SK-N-MC (cell line): ENCODE measurements around the gene PPP3R1.
A peak's percentile ranks its signal among the peaks of the same experiment; 100 is the strongest.
"Not testable (repeated sequence)": the region's sequence is repeated elsewhere in the genome, so short reads cannot be mapped to it uniquely, and the experiment has no call there.

Experiments used
- DNase-seq: peaks from one replicate; pipeline ENCODE4 v3.0.0-alpha.2; 2011; ENCODE audit warnings: low read depth, low spot score
- H3K27ac ChIP-seq: fragments of 200-600 bp; sonication (generic); 2 replicates; pipeline ENCODE4 v1.5.1; 2016; ENCODE audit warnings: mixed run types
- H3K36me3 ChIP-seq: fragments of 200-600 bp; sonication (generic); 2 replicates; pipeline ENCODE4 v1.6.1; 2017; ENCODE audit warnings: antibody characterized with exemption, low read length, mixed read lengths; ENCODE audit not compliant: insufficient read depth
- H3K4me3 ChIP-seq: fragments of 200-600 bp; sonication (generic); 2 replicates; pipeline ENCODE4 v1.5.1; 2016
- H3K9ac ChIP-seq: fragments of 200-600 bp; sonication (generic); 2 replicates; pipeline ENCODE4 v1.8.0; 2017; ENCODE audit warnings: mixed run types, mixed read lengths; ENCODE audit not compliant: insufficient read length
- H3K9me3 ChIP-seq: fragments of 200-600 bp; sonication (generic); 2 replicates; pipeline ENCODE4 v1.6.1; 2017; ENCODE audit warnings: low read depth, mild to moderate bottlenecking, antibody characterized with exemption, low read length, moderate library complexity, mixed read lengths
- EZH2 ChIP-seq: fragments of 200-600 bp; sonication (generic); IDR thresholded peaks from one replicate; pipeline ENCODE4 v1.6.1; 2017; ENCODE audit warnings: antibody characterized with exemption
- FOXP2 ChIP-seq: optimal IDR thresholded peaks from 2 replicates; pipeline ENCODE3; 2011; ENCODE audit warnings: mild to moderate bottlenecking, moderate library complexity; ENCODE audit not compliant: insufficient read depth; ENCODE audit errors: extremely low read length, control extremely low read depth
- POLR2AphosphoS5 ChIP-seq: IDR thresholded peaks from 2 replicates; pipeline ENCODE4 v1.6.1; 2012; ENCODE audit warnings: mild to moderate bottlenecking, low read depth, low read length, borderline replicate concordance

Gene PPP3R1

GRCh38 chr2:68185541-68186164 lies 66.7 kb downstream of the PPP3R1 start:
- Histone ChIP-seq H3K9me3 (no peaks in the 10 kb centered on the region), H3K27ac (no peak overlapping the region), H3K36me3 (peaks cover 45% of the 10 kb centered on the region), H3K4me3 (no peak overlapping the region), H3K9ac (no peak overlapping the region)
- TF ChIP-seq FOXP2 (no peak), POLR2AphosphoS5 (no peak), EZH2 (no peak)
- no peak for DNase-seq

DNA sequence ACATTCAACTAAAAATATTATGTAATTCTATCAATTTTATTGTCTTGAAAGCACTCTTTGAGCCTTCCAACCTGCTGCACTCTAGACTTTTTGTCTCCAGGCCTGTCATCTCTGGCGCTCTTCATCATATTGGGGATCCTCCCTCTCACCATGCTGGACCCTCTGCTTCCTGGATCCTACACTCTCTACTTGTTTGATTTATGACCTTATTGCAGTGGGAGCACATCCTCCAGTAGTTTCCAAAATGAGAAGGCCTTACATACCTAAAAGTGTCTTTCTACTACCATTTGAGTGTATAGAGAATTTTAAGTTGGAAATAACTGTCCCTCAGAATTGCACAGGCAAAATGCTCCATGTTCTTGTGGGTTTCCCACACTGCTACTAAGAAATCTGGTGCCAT lies 69.4 kb downstream of the PPP3R1 start:
- no peaks in the 10 kb centered on the region for H3K9me3 ChIP-seq
- no peak overlapping the region for H3K9ac ChIP-seq
- TF ChIP-seq POLR2AphosphoS5 (no peak), FOXP2 (no peak), EZH2 (no peak)
- no peak for DNase-seq
- H3K36me3 ChIP-seq = peaks cover 66% of the 10 kb centered on the region
- H3K4me3 ChIP-seq = no peak overlapping the region
- H3K27ac ChIP-seq = peak overlapping the region; percentile 15; the same call in 1 of the 2 replicates

DNA sequence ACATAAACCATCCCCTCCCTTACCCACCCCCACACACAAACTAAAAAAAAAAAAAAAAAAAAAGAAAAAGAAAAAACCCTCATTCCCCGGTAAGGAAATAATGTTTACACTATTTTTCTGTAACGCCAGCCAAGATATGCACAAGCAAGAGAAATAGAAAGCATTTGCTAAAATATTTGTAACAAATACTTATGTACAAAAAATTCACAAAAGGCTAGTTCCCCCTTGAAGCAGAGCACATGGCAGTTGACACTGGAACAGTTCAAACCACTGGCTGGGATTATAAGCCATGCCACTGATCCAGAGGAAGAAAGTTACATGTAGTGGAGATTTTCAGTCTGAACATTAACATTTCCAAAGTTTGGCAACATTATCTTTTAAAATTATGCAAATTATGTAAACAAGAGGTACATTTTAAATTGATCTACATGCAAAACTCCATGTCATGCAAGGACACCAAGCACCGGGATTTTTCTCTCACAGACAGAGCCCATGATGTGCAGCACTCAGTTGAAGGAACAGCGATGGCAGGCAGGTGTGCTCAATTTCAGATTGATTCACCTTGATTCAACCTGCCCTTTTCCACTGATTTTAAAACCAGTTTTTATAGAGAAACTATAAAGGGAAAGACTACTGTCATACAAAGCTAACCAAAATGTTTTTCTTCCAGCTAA lies 73.2 kb downstream of the PPP3R1 start:
- peak overlapping the region; percentile 49; the same call in 1 of the 2 replicates for H3K27ac ChIP-seq
- DNase-seq = no peak
- no peak overlapping the region for H3K4me3 ChIP-seq
- H3K9me3 ChIP-seq = no peaks in the 10 kb centered on the region
- TF ChIP-seq POLR2AphosphoS5 (no peak), FOXP2 (no peak), EZH2 (no peak)
- no peak overlapping the region for H3K9ac ChIP-seq
- H3K36me3 ChIP-seq = peaks cover 69% of the 10 kb centered on the region

DNA sequence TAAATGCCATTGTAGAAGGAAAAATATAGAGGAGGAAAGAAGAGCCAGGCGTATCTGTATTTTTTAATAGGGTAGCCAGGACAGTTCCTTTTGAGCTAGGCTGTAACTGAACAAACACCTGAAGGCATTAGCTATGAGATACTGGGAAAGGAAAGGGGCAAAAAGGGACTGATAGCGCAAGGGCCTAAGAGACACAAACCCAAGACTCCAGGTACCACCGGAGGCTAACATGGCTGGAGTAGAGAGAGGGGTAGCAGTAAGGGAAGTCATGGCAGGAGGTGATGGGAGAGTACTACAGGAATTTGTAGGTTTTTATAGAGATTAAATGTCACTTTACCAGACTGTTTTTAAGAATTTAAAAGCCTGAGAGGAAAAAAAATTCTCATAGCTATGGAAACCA lies 73.9 kb downstream of the PPP3R1 start:
- H3K36me3 ChIP-seq = peaks cover 69% of the 10 kb centered on the region
- no peak overlapping the region for H3K27ac ChIP-seq
- H3K9me3 ChIP-seq = no peaks in the 10 kb centered on the region
- H3K9ac ChIP-seq = no peak overlapping the region
- no peak for TF ChIP-seq POLR2AphosphoS5
- TF ChIP-seq FOXP2 = no peak
- no peak for TF ChIP-seq EZH2
- no peak for DNase-seq
- no peak overlapping the region for H3K4me3 ChIP-seq

DNA sequence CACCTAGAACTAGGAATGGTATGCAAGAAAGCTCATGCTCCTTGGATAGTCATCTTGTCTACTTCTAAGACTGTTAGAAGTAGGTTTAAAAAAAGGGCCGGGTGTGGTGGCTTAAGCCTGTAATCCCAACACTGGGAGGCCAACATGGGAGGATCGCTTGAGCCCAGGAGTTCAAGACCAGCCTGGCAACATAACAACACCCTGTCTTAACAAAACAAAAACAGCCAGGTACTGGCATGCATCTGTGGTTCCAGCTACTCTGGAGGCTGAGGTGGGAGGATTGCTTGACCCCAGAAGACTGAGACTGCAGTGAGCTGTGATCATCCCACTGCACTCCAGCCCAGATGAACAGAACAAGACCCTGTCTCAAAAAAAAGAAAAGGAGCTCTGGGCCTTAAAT lies 74.8 kb downstream of the PPP3R1 start:
- no peak overlapping the region for H3K27ac ChIP-seq
- DNase-seq = no peak
- H3K4me3 ChIP-seq = no peak overlapping the region
- H3K36me3 ChIP-seq = peaks cover 74% of the 10 kb centered on the region
- no peak overlapping the region for H3K9ac ChIP-seq
- TF ChIP-seq EZH2 (no peak), FOXP2 (no peak), POLR2AphosphoS5 (no peak)
- no peaks in the 10 kb centered on the region for H3K9me3 ChIP-seq

DNA sequence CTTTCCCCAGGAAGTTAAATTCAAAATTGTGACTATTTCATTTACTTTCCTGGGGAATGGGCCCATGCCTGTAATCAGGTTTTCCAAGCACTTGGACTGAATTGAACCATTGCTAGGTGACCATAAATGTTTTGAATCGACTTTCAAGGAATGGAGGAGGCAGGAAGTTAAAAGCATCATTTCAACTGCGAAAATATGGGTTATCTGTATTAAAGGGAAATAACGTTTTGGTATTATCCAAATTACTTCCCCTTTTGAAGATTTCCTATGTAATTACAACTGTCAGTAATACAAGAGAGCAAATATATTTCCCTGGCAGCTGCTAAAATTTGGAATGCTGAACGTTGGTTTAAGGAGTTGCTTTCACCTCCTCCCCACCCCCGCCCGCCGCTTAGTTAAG lies 75.7 kb downstream of the PPP3R1 start:
- Histone ChIP-seq H3K4me3 (no peak overlapping the region), H3K9me3 (no peaks in the 10 kb centered on the region), H3K36me3 (peaks cover 82% of the 10 kb centered on the region), H3K27ac (no peak overlapping the region), H3K9ac (no peak overlapping the region)
- TF ChIP-seq POLR2AphosphoS5 (no peak), FOXP2 (no peak), EZH2 (no peak)
- no peak for DNase-seq

- DNase-seq, H3K4me3 ChIP-seq, H3K9ac ChIP-seq, H3K9me3 ChIP-seq, H3K27ac ChIP-seq: not testable (repeated sequence)
- H3K36me3 ChIP-seq = peaks cover 84% of the 10 kb centered on the region
Observed at GRCh38 chr2:68175210-68175609, 77.1 kb downstream of the PPP3R1 start.

GRCh38 chr2:68172990-68173700 lies 79.2 kb downstream of the PPP3R1 start:
- Histone ChIP-seq H3K4me3 (no peak overlapping the region), H3K9ac (no peak overlapping the region), H3K36me3 (peaks cover 83% of the 10 kb centered on the region), H3K27ac (no peak overlapping the region), H3K9me3 (no peaks in the 10 kb centered on the region)
- TF ChIP-seq FOXP2 (no peak), POLR2AphosphoS5 (no peak), EZH2 (no peak)
- DNase-seq = no peak
